Activated CD4-positive, alpha-beta T cell treated with anti-CD3 and anti-CD28 coated beads for 1 hour (primary cell): ENCODE results near the gene PITX2.

ENCODE experiments used
- DNase-seq: peaks from one replicate; pipeline ENCODE4 v3.0.0-alpha.2; 2020

Gene PITX2

GRCh38 chr4:110636171-110636679 lies 13.3 kb upstream of the PITX2 start:
- no peak for DNase-seq

- no peak for DNase-seq
These were observed 12.4 kb upstream of the PITX2 start for GRCh38 chr4:110635163-110635865.

GRCh38 chr4:110634350-110635162 lies 11.7 kb upstream of the PITX2 start:
- DNase-seq = no peak

GRCh38 chr4:110633358-110634341 lies 10.8 kb upstream of the PITX2 start:
- DNase-seq = no peak

- DNase-seq = no peak
These were observed 9.9 kb upstream of the PITX2 start for GRCh38 chr4:110632506-110633357.

GRCh38 chr4:110631584-110632505 lies 9.0 kb upstream of the PITX2 start:
- DNase-seq = no peak

- DNase-seq = no peak
These were observed 8.0 kb upstream of the PITX2 start for GRCh38 chr4:110630688-110631402.

GRCh38 chr4:110629780-110630687 lies 7.2 kb upstream of the PITX2 start:
- no peak for DNase-seq

- DNase-seq = no peak
These were observed 6.4 kb upstream of the PITX2 start for GRCh38 chr4:110629214-110629754.

GRCh38 chr4:110628663-110629213 lies 5.9 kb upstream of the PITX2 start:
- no peak for DNase-seq

GRCh38 chr4:110627977-110628662 lies 5.2 kb upstream of the PITX2 start:
- no peak for DNase-seq

GRCh38 chr4:110626532-110627153 lies 3.8 kb upstream of the PITX2 start:
- DNase-seq = no peak

GRCh38 chr4:110625576-110626257 lies 2.8 kb upstream of the PITX2 start:
- DNase-seq = no peak

GRCh38 chr4:110624904-110625494 lies 2.1 kb upstream of the PITX2 start:
- DNase-seq = no peak

- DNase-seq = no peak
These were observed 1.5 kb upstream of the PITX2 start for GRCh38 chr4:110624398-110624780.

GRCh38 chr4:110623718-110624397 lies 981 bp upstream of the PITX2 start:
- DNase-seq = no peak
